SK-N-SH (cell line): ENCODE data around the gene KMT2E. TPM values are rescaled to one million over a fixed set of nuclear protein-coding genes. Genes with fewer than 3 reads are reported as not detected.

Experiments used
- CTCF ChIA-PET: fragments of 300-600, 350-600 bp; formaldehyde crosslinking; extraction: SDS; loops from one replicate; lab custom pipeline; 2021; lab: Yijun Ruan, JAX
- POLR2A ChIA-PET: fragments of 350-600 bp; sonication (Branson Sonifier 250); formaldehyde crosslinking; extraction: SDS; loops from one replicate; lab custom pipeline; 2020; ENCODE audit warnings: antibody characterized with exemption, inconsistent platforms; lab: Yijun Ruan, JAX
- DNase-seq: peaks from one replicate; pipeline ENCODE4 v3.0.0; 2012
- H2AFZ ChIP-seq: fragments of 200-600 bp; sonication (generic); 2 replicates; pipeline ENCODE4 v1.8.1; 2016; ENCODE audit warnings: antibody characterized with exemption, mild to moderate bottlenecking, low read depth
- H3F3A ChIP-seq: fragments of 200-600 bp; sonication (generic); replicated peaks from 2 replicates; pipeline ENCODE3; 2016; ENCODE audit warnings: antibody characterized with exemption, mild to moderate bottlenecking; ENCODE audit not compliant: insufficient read depth
- H3K27ac ChIP-seq, 2 experiments: fragments of 200-500 bp in 1 of 2; fragments of 200-600 bp in 1 of 2; sonication (Bioruptor generic) in 1 of 2; sonication (generic), shearing (Covaris generic) in 1 of 2; 2 replicates each; pipeline versions ENCODE4 v1.5.1 to v1.6.1; 2014 to 2016; ENCODE audit warnings: low read depth in 2 of 2, inconsistent platforms in 1 of 2, low read length in 1 of 2, mild to moderate bottlenecking in 1 of 2, mixed read lengths in 1 of 2
- H3K27me3 ChIP-seq: fragments of 200-600 bp; sonication (generic), shearing (Covaris generic); 2 replicates; pipeline ENCODE4 v1.6.1; 2016; ENCODE audit warnings: mixed run types; ENCODE audit not compliant: insufficient read depth
- H3K36me3 ChIP-seq, 2 experiments: fragments of 200-500 bp in 1 of 2; fragments of 200-600 bp in 1 of 2; sonication (Bioruptor generic) in 1 of 2; sonication (generic) in 1 of 2; replicated peaks in 1 of 2; 2 replicates each; pipeline versions ENCODE3 to v1.5.1; 2014 to 2016; ENCODE audit warnings: low read length in 1 of 2, mild to moderate bottlenecking in 1 of 2; ENCODE audit not compliant: insufficient read depth in 2 of 2, control insufficient read depth in 1 of 2
- H3K4me1 ChIP-seq, 2 experiments: fragments of 200-500 bp in 1 of 2; fragments of 200-600 bp in 1 of 2; sonication (Bioruptor generic) in 1 of 2; sonication (generic), shearing (Covaris generic) in 1 of 2; 2 replicates each; pipeline versions ENCODE4 v1.5.1 to v1.6.1; 2014 to 2016; ENCODE audit warnings: low read depth in 1 of 2, low read length in 1 of 2, mixed run types in 1 of 2; ENCODE audit not compliant: insufficient read depth in 2 of 2, control insufficient read depth in 1 of 2
- H3K4me2 ChIP-seq: fragments of 200-600 bp; sonication (generic), shearing (Covaris generic); 2 replicates; pipeline ENCODE4 v1.6.1; 2017; ENCODE audit warnings: mixed run types
- H3K4me3 ChIP-seq, 2 experiments: fragments of 200-500 bp in 1 of 2; fragments of 200-600 bp in 1 of 2; sonication (Bioruptor generic) in 1 of 2; sonication (generic), shearing (Covaris generic) in 1 of 2; 2 replicates each; pipeline versions ENCODE4 v1.5.1 to v1.8.1; 2014 to 2016; ENCODE audit warnings: low read depth in 2 of 2, inconsistent platforms in 1 of 2, low read length in 1 of 2, mild to moderate bottlenecking in 1 of 2, mixed read lengths in 1 of 2, moderate library complexity in 1 of 2
- H3K79me2 ChIP-seq: fragments of 200-600 bp; sonication (generic); 2 replicates; pipeline ENCODE4 v1.8.1; 2017; ENCODE audit warnings: mild to moderate bottlenecking; ENCODE audit not compliant: insufficient read depth
- H3K9ac ChIP-seq: fragments of 200-600 bp; sonication (generic); 2 replicates; pipeline ENCODE4 v1.6.1; 2017; ENCODE audit warnings: mixed run types
- H3K9me2 ChIP-seq: fragments of 200-600 bp; sonication (generic); 2 replicates; pipeline ENCODE4 v1.6.1; 2017; ENCODE audit warnings: mixed run types
- H3K9me3 ChIP-seq: fragments of 200-600 bp; sonication (generic); 2 replicates; pipeline ENCODE4 v1.6.1; 2017; ENCODE audit warnings: mixed run types, mild to moderate bottlenecking, moderate library complexity
- H4K20me1 ChIP-seq: fragments of 200-600 bp; sonication (generic); 2 replicates; pipeline ENCODE4 v1.6.1; 2017; ENCODE audit warnings: mild to moderate bottlenecking, mixed run types; ENCODE audit not compliant: insufficient read depth
- CHD2 ChIP-seq: fragments of 150-350 bp; IDR thresholded peaks from 2 replicates; pipeline ENCODE4 v1.6.1; 2018; ENCODE audit warnings: low read length; ENCODE audit not compliant: partially characterized antibody
- GATA2 ChIP-seq: sonication (generic); formaldehyde crosslinking; IDR thresholded peaks from 2 replicates; pipeline ENCODE4 v1.5.0; 2020; ENCODE audit warnings: mild to moderate bottlenecking, missing genetic modification reagents
- JUND ChIP-seq: IDR thresholded peaks from 2 replicates; pipeline ENCODE4 v1.4.0; 2012
- NFIC ChIP-seq: IDR thresholded peaks from 2 replicates; pipeline ENCODE4 v1.4.0; 2012; ENCODE audit warnings: borderline replicate concordance
- NRF1 ChIP-seq: IDR thresholded peaks from 2 replicates; pipeline ENCODE4 v1.6.1; 2012; ENCODE audit warnings: low read depth, mild to moderate bottlenecking, low read length
- RAD21 ChIP-seq: IDR thresholded peaks from 2 replicates; pipeline ENCODE4 v1.6.1; 2012; ENCODE audit warnings: mild to moderate bottlenecking, low read length
- RFX5 ChIP-seq: IDR thresholded peaks from 2 replicates; pipeline ENCODE4 v1.6.1; 2012; ENCODE audit warnings: mild to moderate bottlenecking, improper control_type of control experiment, low read length
- SIN3A ChIP-seq: IDR thresholded peaks from 2 replicates; pipeline ENCODE4 v1.6.1; 2012; ENCODE audit warnings: low read depth, mild to moderate bottlenecking, low read length, moderate library complexity, borderline replicate concordance
- TAF1 ChIP-seq: IDR thresholded peaks from 2 replicates; pipeline ENCODE4 v1.6.1; 2012; ENCODE audit warnings: low read depth, mild to moderate bottlenecking, low read length, moderate library complexity, borderline replicate concordance
- WGBS: methylation state at CpG from one replicate; pipeline ENCODE4 v1.1.6; 2017; ENCODE audit warnings: low lambda C conversion rate; 5-methylcytosine and 5-hydroxymethylcytosine counted together
- polyA plus RNA-seq, 3 experiments: library from polyadenylated mRNA; depleted of rRNA; stranded (reverse); fragments of >200 nt; gene quantifications; 2 replicates each; pipeline ENCODE4 v1.2.3, GENCODE V29; 2012
- TF ChIP-seq, protein P1 (sequence below): IDR thresholded peaks from 2 replicates; pipeline ENCODE4 v1.6.1; 2012; ENCODE audit warnings: mild to moderate bottlenecking, low read depth, low read length, moderate library complexity
- TF ChIP-seq, protein P2 (sequence below): fragments of 150-350 bp; IDR thresholded peaks from 2 replicates; pipeline ENCODE4 v1.6.1; 2016; ENCODE audit warnings: mild to moderate bottlenecking, low read depth, low read length

KMT2E gene
- polyA plus RNA-seq, 1 of the 3 experiments (the other 2 are of a cell fraction), result 6.4 TPM

DNA sequence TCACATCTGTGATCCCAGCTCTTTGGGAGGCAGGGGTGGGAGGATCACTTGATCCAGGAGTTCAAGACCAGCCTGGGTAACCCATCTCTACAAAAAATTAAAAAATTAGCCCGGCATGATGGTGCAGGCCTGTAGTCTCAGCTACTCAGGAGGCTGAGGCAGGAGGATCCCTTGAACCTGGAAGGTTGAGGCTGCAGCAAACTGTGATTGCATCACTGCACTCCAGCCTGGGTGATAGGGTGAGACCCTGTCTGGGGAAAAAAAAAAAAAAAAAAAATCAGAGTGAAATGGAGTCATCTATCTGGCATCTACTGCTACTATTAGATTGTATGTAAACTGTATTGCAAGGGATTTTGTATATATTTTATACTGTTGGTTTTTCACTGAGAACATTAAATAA, 59.1 kb downstream of the KMT2E start (continued):
- TF ChIP-seq CHD2, result no peak
- TF ChIP-seq NRF1, result no peak

DNA sequence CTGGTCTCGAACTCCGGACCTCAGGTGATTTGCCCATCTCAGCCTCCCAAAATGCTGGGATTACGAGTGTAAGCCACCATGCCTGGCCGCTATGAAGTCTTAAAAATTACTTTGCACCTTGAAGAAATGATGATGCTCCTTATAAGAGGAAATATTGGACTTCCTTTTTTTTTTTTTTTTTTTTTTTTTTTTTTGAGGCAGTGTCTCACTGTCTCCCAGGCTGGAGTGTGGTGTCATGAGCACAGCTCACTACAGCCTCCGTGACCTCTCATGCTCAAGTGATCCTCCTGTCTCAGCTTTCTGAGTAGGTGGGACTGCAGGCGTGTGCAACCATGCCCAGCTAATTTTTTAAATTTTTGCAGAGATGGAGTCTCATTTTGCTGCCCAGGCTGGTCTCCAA, 65.3 kb downstream of the KMT2E start:
- Histone ChIP-seq H3K36me3 (peaks cover 75 to 91% of the 10 kb centered on the region in 2 experiments), H3K79me2 (peaks cover 30% of the 10 kb centered on the region), H3K4me1 (no peaks in the 10 kb centered on the region; a peak in 1 of 4 replicates), H3K4me3 (no peak overlapping the region), H4K20me1 (no peaks in the 10 kb centered on the region), H3K4me2 (no peak overlapping the region), H3F3A (peaks cover 33% of the 10 kb centered on the region), H3K27me3 (no peaks in the 10 kb centered on the region), H2AFZ (no peak overlapping the region), H3K9ac (no peak overlapping the region), H3K9me2 (no peaks in the 10 kb centered on the region), H3K27ac (no peak overlapping the region), H3K9me3 (no peaks in the 10 kb centered on the region)
- no peak for DNase-seq
- WGBS, result 96% methylated on average over 6 of the region's 6 CpGs
- no peak for TF ChIP-seq RAD21
- no peak for TF ChIP-seq SIN3A
- ChIA-PET CTCF (interaction anchor here (0.5 to 1.3 kb wide), 2 partner anchors 66 to 78 kb away, joined by 3 to 4 read pairs; partner anchors contain the start of gene KMT2E), POLR2A (no interaction called here)

DNA sequence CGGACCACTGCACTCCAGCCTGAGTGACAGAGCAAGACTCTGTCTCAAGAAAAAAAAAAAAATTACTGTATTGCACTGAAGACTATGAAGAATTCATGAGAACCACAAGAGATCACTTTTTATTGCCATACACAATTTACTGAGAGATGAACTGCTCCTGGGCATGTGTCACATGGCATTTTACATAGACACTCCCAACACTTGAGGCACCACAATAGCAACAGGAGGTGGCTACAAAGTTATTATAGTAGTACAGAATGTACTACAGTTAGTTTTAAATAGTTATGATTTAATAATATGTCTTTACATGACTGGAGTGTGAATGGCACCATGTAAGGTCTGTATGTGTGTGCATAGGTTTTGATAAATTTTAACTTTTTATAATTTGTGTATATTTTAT, 70.6 kb downstream of the KMT2E start:
- TF ChIP-seq GATA2 (CRISPR knock-in tag), result no peak
- no peak for TF ChIP-seq JUND
- TF ChIP-seq, protein P1, sequence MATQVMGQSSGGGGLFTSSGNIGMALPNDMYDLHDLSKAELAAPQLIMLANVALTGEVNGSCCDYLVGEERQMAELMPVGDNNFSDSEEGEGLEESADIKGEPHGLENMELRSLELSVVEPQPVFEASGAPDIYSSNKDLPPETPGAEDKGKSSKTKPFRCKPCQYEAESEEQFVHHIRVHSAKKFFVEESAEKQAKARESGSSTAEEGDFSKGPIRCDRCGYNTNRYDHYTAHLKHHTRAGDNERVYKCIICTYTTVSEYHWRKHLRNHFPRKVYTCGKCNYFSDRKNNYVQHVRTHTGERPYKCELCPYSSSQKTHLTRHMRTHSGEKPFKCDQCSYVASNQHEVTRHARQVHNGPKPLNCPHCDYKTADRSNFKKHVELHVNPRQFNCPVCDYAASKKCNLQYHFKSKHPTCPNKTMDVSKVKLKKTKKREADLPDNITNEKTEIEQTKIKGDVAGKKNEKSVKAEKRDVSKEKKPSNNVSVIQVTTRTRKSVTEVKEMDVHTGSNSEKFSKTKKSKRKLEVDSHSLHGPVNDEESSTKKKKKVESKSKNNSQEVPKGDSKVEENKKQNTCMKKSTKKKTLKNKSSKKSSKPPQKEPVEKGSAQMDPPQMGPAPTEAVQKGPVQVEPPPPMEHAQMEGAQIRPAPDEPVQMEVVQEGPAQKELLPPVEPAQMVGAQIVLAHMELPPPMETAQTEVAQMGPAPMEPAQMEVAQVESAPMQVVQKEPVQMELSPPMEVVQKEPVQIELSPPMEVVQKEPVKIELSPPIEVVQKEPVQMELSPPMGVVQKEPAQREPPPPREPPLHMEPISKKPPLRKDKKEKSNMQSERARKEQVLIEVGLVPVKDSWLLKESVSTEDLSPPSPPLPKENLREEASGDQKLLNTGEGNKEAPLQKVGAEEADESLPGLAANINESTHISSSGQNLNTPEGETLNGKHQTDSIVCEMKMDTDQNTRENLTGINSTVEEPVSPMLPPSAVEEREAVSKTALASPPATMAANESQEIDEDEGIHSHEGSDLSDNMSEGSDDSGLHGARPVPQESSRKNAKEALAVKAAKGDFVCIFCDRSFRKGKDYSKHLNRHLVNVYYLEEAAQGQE, result no peak
- TF ChIP-seq RFX5, result no peak
- TF ChIP-seq TAF1, result no peak
- TF ChIP-seq, protein P2, sequence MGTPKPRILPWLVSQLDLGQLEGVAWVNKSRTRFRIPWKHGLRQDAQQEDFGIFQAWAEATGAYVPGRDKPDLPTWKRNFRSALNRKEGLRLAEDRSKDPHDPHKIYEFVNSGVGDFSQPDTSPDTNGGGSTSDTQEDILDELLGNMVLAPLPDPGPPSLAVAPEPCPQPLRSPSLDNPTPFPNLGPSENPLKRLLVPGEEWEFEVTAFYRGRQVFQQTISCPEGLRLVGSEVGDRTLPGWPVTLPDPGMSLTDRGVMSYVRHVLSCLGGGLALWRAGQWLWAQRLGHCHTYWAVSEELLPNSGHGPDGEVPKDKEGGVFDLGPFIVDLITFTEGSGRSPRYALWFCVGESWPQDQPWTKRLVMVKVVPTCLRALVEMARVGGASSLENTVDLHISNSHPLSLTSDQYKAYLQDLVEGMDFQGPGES, result no peak
- TF ChIP-seq NFIC, result no peak
- DNase-seq, result no peak
- Histone ChIP-seq H3K4me3 (no peak overlapping the region), H3K36me3 (peaks cover 51 to 79% of the 10 kb centered on the region in 2 experiments), H3K79me2 (peaks cover 11% of the 10 kb centered on the region; the same call in 1 of the 2 replicates), H3K27me3 (no peaks in the 10 kb centered on the region), H3K9me3 (no peaks in the 10 kb centered on the region), H4K20me1 (no peaks in the 10 kb centered on the region; the same call in 1 of the 2 replicates), H3K4me2 (no peak overlapping the region), H3K27ac (no peak overlapping the region), H3K9ac (no peak overlapping the region), H2AFZ (no peak overlapping the region), H3K4me1 (no peaks in the 10 kb centered on the region; a peak in 1 of 4 replicates), H3F3A (peaks cover 22% of the 10 kb centered on the region), H3K9me2 (no peaks in the 10 kb centered on the region)
- 88% methylated on average over 1 of the region's 1 CpG for WGBS
- ChIA-PET POLR2A (no interaction called here), CTCF (no interaction called here)
